GM10266 (cell line): ENCODE data around the gene STAT2.

Experiments used
- DNase-seq: peaks from one replicate; pipeline ENCODE4 v3.0.0; 2012; ENCODE audit errors: extremely low spot score
- TF ChIP-seq, protein P1 (sequence below): IDR thresholded peaks from 2 replicates; pipeline ENCODE4 v1.5.1; 2012; ENCODE audit warnings: mild to moderate bottlenecking, low read depth; ENCODE audit not compliant: control insufficient read depth, insufficient read depth; ENCODE audit errors: missing control alignments

The STAT2 gene

GRCh38 chr12:56297400-56297799 lies 62.5 kb downstream of the STAT2 start:
- DNase-seq: no peak
- TF ChIP-seq, protein P1, sequence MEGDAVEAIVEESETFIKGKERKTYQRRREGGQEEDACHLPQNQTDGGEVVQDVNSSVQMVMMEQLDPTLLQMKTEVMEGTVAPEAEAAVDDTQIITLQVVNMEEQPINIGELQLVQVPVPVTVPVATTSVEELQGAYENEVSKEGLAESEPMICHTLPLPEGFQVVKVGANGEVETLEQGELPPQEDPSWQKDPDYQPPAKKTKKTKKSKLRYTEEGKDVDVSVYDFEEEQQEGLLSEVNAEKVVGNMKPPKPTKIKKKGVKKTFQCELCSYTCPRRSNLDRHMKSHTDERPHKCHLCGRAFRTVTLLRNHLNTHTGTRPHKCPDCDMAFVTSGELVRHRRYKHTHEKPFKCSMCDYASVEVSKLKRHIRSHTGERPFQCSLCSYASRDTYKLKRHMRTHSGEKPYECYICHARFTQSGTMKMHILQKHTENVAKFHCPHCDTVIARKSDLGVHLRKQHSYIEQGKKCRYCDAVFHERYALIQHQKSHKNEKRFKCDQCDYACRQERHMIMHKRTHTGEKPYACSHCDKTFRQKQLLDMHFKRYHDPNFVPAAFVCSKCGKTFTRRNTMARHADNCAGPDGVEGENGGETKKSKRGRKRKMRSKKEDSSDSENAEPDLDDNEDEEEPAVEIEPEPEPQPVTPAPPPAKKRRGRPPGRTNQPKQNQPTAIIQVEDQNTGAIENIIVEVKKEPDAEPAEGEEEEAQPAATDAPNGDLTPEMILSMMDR: no peak

DNA sequence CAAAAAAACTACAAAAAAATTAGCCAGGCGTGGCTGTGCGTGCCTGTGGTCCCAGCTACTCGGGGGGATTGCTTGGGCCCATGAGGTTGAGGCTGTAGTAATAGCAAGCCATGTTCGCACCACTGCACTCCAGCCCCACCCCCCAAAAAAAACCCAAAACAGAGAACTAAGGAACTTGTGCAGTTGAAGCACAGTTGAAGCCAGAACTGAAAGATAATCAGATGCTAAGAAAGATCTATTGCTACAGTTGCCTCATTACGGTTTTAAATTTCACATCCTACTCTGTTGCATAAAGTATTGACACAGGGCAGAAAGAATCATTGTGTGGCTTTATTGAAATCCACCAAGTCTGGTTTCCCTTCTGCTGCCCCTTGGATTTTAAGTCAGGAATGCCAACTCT lies 63.6 kb downstream of the STAT2 start:
- TF ChIP-seq, protein P1: no peak
- no peak for DNase-seq

DNA sequence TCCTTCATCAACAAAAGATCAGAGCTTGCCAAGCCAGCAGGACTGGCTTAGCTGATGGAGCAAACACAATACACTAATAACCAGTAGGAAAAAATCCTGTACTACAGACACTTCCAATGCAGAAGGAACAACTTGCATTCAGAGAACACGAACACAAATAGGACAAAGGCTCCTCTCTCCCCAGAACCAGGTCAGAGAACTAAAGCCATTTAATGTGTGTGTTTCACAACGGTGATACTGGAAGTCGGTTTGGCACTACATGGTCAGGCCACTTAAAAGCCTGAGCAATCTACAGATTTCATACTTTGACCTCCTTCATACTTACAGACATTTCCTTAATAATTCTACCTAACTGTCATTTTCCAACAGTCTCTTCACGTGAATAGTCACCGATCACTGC lies 66.1 kb downstream of the STAT2 start:
- DNase-seq: no peak
- TF ChIP-seq, protein P1: no peak
